SK-N-SH treated with all-trans-retinoic acid at 6 μM for 48 hours (cell line): ENCODE measurements around the gene DDX46.

Source experiments
- ATAC-seq: fragments of 200-7000 bp; cut with Tn5 transposase; 3 replicates; pipeline ENCODE4 v1.9.1; 2020; ENCODE audit warnings: mild to moderate bottlenecking, moderate library complexity
- ARNTL ChIP-seq: fragments of 450-650 bp; formaldehyde crosslinking; IDR thresholded peaks from 2 replicates; pipeline ENCODE4 v1.5.0; 2020; ENCODE audit warnings: low read depth, mild to moderate bottlenecking, moderate library complexity, borderline replicate concordance
- BACH2 ChIP-seq: fragments of 250-450 bp; sonication (Bioruptor Pico); IDR thresholded peaks from 2 replicates; pipeline ENCODE4 v1.9.0; 2021; ENCODE audit warnings: mild to moderate bottlenecking, borderline replicate concordance
- CSDC2 ChIP-seq: fragments of 250-450 bp; sonication (Bioruptor Pico); IDR thresholded peaks from 2 replicates; pipeline ENCODE4 v1.5.0; 2020; ENCODE audit warnings: mild to moderate bottlenecking, moderate library complexity
- ESRRG ChIP-seq: fragments of 250-450 bp; sonication (Bioruptor Pico); IDR thresholded peaks from 2 replicates; pipeline ENCODE4 v1.6.1; 2021; ENCODE audit warnings: mild to moderate bottlenecking
- GLIS3 ChIP-seq: fragments of 250-450 bp; sonication (Bioruptor Pico); IDR thresholded peaks from 2 replicates; pipeline ENCODE4 v1.5.0; 2020; ENCODE audit warnings: mild to moderate bottlenecking, moderate library complexity
- ISL1 ChIP-seq: fragments of 250-450 bp; sonication (Bioruptor Pico); IDR thresholded peaks from 2 replicates; pipeline ENCODE4 v2.1.2; 2022; ENCODE audit warnings: mild to moderate bottlenecking, moderate library complexity
- OSR1 ChIP-seq: fragments of 250-450 bp; sonication (Bioruptor Pico); IDR thresholded peaks from 2 replicates; pipeline ENCODE4 v1.8.0; 2022; ENCODE audit warnings: moderate library complexity, mild to moderate bottlenecking, inconsistent platforms
- PPARA ChIP-seq: fragments of 250-450 bp; sonication (Bioruptor Pico); IDR thresholded peaks from 2 replicates; pipeline ENCODE4 v1.5.0; 2020; ENCODE audit warnings: mild to moderate bottlenecking, borderline replicate concordance
- RARB ChIP-seq: fragments of 250-450 bp; sonication (Bioruptor Pico); IDR thresholded peaks from 2 replicates; pipeline ENCODE4 v1.8.0; 2021; ENCODE audit warnings: mild to moderate bottlenecking, moderate library complexity
- SNAI2 ChIP-seq: fragments of 250-450 bp; sonication (Bioruptor Pico); IDR thresholded peaks from 2 replicates; pipeline ENCODE4 v1.5.0; 2020; ENCODE audit warnings: mild to moderate bottlenecking, moderate library complexity
- TCF4 ChIP-seq: fragments of 250-450 bp; sonication (Bioruptor Pico); IDR thresholded peaks from 2 replicates; pipeline ENCODE4 v1.8.0; 2021; ENCODE audit warnings: mild to moderate bottlenecking, moderate library complexity, borderline replicate concordance
- TOX ChIP-seq: fragments of 250-450 bp; sonication (Bioruptor Pico); IDR thresholded peaks from 2 replicates; pipeline ENCODE4 v1.8.0; 2021; ENCODE audit warnings: mild to moderate bottlenecking, moderate library complexity, borderline replicate concordance
- ZC3H10 ChIP-seq: fragments of 250-450 bp; sonication (Bioruptor Pico); IDR thresholded peaks from 2 replicates; pipeline ENCODE4 v1.5.1; 2021; ENCODE audit warnings: mild to moderate bottlenecking, moderate library complexity
- ZFP3 ChIP-seq: fragments of 250-450 bp; sonication (Bioruptor Pico); IDR thresholded peaks from 2 replicates; pipeline ENCODE4 v1.5.0; 2020; ENCODE audit warnings: mild to moderate bottlenecking, moderate library complexity
- ZFP30 ChIP-seq: fragments of 450-650 bp; formaldehyde crosslinking; IDR thresholded peaks from 2 replicates; pipeline ENCODE4 v1.5.0; 2022; ENCODE audit warnings: mild to moderate bottlenecking, moderate library complexity
- ZNF565 ChIP-seq: fragments of 450-650 bp; formaldehyde crosslinking; conservative IDR thresholded peaks from 2 replicates; pipeline ENCODE4 v1.5.0; 2020; ENCODE audit warnings: low read depth, mild to moderate bottlenecking, moderate library complexity
- ZNF70 ChIP-seq: fragments of 450-650 bp; formaldehyde crosslinking; IDR thresholded peaks from 2 replicates; pipeline ENCODE4 v1.5.0; 2020; ENCODE audit warnings: mild to moderate bottlenecking, moderate library complexity
- ZNF8 ChIP-seq: fragments of 450-650 bp; formaldehyde crosslinking; IDR thresholded peaks from 2 replicates; pipeline ENCODE4 v1.5.0; 2020; ENCODE audit warnings: mild to moderate bottlenecking, moderate library complexity
- TF ChIP-seq, protein P1 (sequence below): fragments of 250-450 bp; sonication (Bioruptor Pico); IDR thresholded peaks from 2 replicates; pipeline ENCODE4 v1.5.1; 2021; ENCODE audit warnings: mild to moderate bottlenecking, moderate library complexity
- TF ChIP-seq, protein P2 (sequence below): fragments of 250-450 bp; sonication (Bioruptor Pico); IDR thresholded peaks from 2 replicates; pipeline ENCODE4 v1.5.1; 2020; ENCODE audit warnings: low read depth, mild to moderate bottlenecking, moderate library complexity
- TF ChIP-seq, protein P3 (sequence below): fragments of 250-450 bp; sonication (Bioruptor Pico); IDR thresholded peaks from 2 replicates; pipeline ENCODE4 v1.5.0; 2020; ENCODE audit warnings: mild to moderate bottlenecking, moderate library complexity
- TF ChIP-seq, protein P4 (sequence below): fragments of 250-450 bp; sonication (Bioruptor Pico); IDR thresholded peaks from 2 replicates; pipeline ENCODE4 v1.8.0; 2021; ENCODE audit warnings: low read depth, mild to moderate bottlenecking, moderate library complexity, borderline replicate concordance
- TF ChIP-seq, protein P5 (sequence below): fragments of 250-450 bp; sonication (Bioruptor Pico); IDR thresholded peaks from 2 replicates; pipeline ENCODE4 v1.8.0; 2020; ENCODE audit warnings: mild to moderate bottlenecking, moderate library complexity, borderline replicate concordance

The DDX46 gene

DNA sequence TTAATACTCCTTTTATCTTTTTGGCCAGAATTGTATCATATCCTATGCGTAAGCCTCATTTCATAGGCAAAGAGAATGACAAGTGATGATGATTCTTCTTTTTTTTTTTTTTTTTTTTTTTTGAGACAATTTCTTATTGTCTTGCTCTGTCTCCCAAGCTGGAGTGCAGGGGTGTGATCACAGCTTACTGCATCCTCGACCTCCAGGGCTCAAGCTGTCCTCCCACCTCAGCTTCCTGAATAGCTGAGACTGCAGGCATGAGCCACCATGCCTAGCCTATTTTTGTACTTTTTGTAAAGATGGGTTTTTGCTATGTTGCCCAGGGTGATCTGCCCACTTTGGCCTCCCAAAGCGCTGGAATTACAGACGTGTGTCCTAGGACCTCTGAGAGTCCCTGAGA lies 45.2 kb downstream of the DDX46 start:
- ATAC-seq: no peak
- TF ChIP-seq ESRRG (no peak), ZFP3 (CRISPR knock-in tag) (no peak), SNAI2 (CRISPR knock-in tag) (no peak), ZNF565 (CRISPR knock-in tag) (no peak), RARB (no peak), ARNTL (CRISPR knock-in tag) (no peak), CSDC2 (no peak), TOX (CRISPR knock-in tag) (no peak), TCF4 (CRISPR knock-in tag) (no peak), ZNF70 (no peak), BACH2 (no peak), OSR1 (CRISPR knock-in tag) (no peak), ISL1 (CRISPR knock-in tag) (no peak), PPARA (no peak), ZNF8 (no peak), ZC3H10 (CRISPR knock-in tag) (no peak)
- TF ChIP-seq, protein P1, sequence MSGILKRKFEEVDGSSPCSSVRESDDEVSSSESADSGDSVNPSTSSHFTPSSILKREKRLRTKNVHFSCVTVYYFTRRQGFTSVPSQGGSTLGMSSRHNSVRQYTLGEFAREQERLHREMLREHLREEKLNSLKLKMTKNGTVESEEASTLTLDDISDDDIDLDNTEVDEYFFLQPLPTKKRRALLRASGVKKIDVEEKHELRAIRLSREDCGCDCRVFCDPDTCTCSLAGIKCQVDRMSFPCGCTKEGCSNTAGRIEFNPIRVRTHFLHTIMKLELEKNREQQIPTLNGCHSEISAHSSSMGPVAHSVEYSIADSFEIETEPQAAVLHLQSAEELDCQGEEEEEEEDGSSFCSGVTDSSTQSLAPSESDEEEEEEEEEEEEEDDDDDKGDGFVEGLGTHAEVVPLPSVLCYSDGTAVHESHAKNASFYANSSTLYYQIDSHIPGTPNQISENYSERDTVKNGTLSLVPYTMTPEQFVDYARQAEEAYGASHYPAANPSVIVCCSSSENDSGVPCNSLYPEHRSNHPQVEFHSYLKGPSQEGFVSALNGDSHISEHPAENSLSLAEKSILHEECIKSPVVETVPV (CRISPR knock-in tag): no peak
- TF ChIP-seq, protein P2, sequence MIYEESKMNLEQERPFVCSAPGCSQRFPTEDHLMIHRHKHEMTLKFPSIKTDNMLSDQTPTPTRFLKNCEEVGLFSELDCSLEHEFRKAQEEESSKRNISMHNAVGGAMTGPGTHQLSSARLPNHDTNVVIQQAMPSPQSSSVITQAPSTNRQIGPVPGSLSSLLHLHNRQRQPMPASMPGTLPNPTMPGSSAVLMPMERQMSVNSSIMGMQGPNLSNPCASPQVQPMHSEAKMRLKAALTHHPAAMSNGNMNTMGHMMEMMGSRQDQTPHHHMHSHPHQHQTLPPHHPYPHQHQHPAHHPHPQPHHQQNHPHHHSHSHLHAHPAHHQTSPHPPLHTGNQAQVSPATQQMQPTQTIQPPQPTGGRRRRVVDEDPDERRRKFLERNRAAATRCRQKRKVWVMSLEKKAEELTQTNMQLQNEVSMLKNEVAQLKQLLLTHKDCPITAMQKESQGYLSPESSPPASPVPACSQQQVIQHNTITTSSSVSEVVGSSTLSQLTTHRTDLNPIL (CRISPR knock-in tag): no peak
- TF ChIP-seq, protein P3, sequence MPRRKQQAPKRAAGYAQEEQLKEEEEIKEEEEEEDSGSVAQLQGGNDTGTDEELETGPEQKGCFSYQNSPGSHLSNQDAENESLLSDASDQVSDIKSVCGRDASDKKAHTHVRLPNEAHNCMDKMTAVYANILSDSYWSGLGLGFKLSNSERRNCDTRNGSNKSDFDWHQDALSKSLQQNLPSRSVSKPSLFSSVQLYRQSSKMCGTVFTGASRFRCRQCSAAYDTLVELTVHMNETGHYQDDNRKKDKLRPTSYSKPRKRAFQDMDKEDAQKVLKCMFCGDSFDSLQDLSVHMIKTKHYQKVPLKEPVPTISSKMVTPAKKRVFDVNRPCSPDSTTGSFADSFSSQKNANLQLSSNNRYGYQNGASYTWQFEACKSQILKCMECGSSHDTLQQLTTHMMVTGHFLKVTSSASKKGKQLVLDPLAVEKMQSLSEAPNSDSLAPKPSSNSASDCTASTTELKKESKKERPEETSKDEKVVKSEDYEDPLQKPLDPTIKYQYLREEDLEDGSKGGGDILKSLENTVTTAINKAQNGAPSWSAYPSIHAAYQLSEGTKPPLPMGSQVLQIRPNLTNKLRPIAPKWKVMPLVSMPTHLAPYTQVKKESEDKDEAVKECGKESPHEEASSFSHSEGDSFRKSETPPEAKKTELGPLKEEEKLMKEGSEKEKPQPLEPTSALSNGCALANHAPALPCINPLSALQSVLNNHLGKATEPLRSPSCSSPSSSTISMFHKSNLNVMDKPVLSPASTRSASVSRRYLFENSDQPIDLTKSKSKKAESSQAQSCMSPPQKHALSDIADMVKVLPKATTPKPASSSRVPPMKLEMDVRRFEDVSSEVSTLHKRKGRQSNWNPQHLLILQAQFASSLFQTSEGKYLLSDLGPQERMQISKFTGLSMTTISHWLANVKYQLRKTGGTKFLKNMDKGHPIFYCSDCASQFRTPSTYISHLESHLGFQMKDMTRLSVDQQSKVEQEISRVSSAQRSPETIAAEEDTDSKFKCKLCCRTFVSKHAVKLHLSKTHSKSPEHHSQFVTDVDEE (CRISPR knock-in tag): no peak
- TF ChIP-seq, protein P4, sequence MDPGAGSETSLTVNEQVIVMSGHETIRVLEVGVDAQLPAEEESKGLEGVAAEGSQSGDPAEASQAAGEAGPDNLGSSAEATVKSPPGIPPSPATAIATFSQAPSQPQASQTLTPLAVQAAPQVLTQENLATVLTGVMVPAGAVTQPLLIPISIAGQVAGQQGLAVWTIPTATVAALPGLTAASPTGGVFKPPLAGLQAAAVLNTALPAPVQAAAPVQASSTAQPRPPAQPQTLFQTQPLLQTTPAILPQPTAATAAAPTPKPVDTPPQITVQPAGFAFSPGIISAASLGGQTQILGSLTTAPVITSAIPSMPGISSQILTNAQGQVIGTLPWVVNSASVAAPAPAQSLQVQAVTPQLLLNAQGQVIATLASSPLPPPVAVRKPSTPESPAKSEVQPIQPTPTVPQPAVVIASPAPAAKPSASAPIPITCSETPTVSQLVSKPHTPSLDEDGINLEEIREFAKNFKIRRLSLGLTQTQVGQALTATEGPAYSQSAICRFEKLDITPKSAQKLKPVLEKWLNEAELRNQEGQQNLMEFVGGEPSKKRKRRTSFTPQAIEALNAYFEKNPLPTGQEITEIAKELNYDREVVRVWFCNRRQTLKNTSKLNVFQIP (CRISPR knock-in tag): no peak

DNA sequence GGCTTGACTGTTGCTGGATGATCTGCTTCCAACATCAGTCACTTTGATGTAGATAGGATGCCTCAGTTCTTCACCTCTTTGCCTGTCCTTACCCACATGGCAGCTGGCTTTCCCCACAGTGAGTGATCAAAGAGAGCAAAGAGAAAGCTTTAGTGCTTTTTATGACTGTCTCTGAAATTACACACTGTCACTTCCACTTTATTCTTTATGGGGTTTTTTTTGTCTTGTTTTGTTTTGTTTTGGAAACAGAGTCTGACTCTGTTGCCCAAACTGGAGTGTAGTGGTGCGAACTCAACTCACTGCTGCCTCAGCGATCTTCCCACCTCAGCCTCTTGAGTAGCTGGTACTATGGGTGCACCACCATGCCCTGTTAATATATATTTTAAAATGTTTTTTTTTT lies 54.8 kb downstream of the DDX46 start:
- ATAC-seq: no peak
- TF ChIP-seq BACH2 (no peak), ZNF565 (CRISPR knock-in tag) (no peak), SNAI2 (CRISPR knock-in tag) (no peak), GLIS3 (CRISPR knock-in tag) (no peak), ESRRG (no peak), TCF4 (CRISPR knock-in tag) (no peak), RARB (no peak), ZNF8 (no peak), CSDC2 (no peak), OSR1 (CRISPR knock-in tag) (no peak), ZNF70 (no peak), TOX (CRISPR knock-in tag) (no peak), ZFP3 (CRISPR knock-in tag) (no peak), ZFP30 (CRISPR knock-in tag) (no peak)
- TF ChIP-seq, protein P3 (CRISPR knock-in tag): no peak
- TF ChIP-seq, protein P5, sequence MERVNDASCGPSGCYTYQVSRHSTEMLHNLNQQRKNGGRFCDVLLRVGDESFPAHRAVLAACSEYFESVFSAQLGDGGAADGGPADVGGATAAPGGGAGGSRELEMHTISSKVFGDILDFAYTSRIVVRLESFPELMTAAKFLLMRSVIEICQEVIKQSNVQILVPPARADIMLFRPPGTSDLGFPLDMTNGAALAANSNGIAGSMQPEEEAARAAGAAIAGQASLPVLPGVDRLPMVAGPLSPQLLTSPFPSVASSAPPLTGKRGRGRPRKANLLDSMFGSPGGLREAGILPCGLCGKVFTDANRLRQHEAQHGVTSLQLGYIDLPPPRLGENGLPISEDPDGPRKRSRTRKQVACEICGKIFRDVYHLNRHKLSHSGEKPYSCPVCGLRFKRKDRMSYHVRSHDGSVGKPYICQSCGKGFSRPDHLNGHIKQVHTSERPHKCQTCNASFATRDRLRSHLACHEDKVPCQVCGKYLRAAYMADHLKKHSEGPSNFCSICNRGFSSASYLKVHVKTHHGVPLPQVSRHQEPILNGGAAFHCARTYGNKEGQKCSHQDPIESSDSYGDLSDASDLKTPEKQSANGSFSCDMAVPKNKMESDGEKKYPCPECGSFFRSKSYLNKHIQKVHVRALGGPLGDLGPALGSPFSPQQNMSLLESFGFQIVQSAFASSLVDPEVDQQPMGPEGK (CRISPR knock-in tag): no peak
- TF ChIP-seq, protein P1 (CRISPR knock-in tag): no peak
- TF ChIP-seq, all 23 proteins: peak for 0
